HG02970 (cell line): ENCODE results near the gene C8A.

Experiments used
- ATAC-seq: cut with Tn5 transposase; IDR thresholded peaks from one replicate; pipeline ENCODE4 v1.9.1; 2021; ENCODE audit warnings: mild to moderate bottlenecking, moderate library complexity, moderate number of reproducible peaks; ENCODE audit not compliant: unreplicated experiment, low FRiP score

The C8A gene

GRCh38 chr1:56836359-56836758, 18.2 kb upstream of the C8A start:
- no peak for ATAC-seq

DNA sequence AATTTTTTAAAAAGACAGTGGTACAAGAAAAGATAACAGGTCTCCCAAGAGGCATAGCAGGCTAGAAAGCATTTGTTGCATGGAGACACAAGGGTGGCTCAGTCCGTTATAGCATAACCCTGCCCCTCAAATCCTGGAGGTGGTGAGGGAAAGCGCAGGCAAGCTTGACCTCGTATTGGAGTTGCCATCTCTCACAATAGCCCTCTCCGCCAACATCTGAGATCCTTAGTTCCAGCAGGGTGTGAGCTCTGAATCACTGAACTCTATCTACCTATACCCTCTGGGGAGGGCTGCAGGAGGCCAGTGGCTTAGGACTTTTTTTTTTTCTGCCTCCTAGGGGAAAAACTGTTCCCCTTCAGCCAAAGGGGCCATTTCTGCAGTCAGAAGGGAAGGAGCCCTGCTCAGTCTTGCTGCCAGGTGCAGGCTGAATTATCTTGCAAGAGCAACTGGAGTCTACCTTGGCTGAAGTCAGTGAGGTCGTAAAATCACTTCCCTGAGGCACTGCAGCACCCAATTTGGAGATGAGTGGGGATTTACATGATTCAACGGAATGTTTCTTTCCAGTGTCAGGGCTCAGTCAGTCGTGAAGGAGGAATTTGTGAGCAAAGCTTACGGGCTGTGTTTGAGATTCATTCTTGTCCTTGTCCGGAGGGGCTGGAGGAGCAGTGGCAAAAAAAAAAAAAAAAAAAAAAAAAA, 17.2 kb upstream of the C8A start:
- no peak for ATAC-seq

GRCh38 chr1:56838759-56839158, 15.8 kb upstream of the C8A start:
- no peak for ATAC-seq

- ATAC-seq = no peak
Measured at GRCh38 chr1:56843544-56843943, 11.1 kb upstream of the C8A start.

DNA sequence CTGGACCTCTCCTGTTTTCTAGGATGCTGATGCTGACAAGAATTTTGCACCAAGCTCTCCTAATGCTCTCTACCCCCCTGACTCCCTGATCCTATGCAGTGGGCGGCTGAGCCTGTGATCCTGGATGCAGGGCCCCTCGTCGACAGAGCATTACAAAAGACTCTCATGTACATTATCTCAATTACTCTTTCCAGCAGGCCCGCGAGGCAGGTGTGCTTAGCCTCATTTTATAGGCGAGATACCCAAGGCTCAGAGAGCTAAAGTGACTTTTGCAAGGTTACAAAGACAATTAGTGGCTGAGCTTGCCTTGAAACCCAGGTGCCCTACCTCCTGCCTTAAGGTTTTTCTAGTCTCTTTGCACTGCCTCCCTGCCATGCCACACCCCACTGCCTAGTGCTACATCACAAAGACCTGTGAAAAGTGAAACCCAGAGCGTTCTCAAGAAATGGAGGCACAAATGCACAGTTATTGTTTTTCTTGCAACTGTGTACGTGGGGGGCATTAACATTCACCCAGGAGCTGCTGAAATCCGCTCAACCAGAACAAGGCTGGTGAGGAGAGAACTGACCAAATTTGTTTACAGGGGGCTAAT, 10.0 kb upstream of the C8A start:
- no peak for ATAC-seq

- no peak for ATAC-seq
Measured at GRCh38 chr1:56845343-56845742, 9.3 kb upstream of the C8A start.

DNA sequence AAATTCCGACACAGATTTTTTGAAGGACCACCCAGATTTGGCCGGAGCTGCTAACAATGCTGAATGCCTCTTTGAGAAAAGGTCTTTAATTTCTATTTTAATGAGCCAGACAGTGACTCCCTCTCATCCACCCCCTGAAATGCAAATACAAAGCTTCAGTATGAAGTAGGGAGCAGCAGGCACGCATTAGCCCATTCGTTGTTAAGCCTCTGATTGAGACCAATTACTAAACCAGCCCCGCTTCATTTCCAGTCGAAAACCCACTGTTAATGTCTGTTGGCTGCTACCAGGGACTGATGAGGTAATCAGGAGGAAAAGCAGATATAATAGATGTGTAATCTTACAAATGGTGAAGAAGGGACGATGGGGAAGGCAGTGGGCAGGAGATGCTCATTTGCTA, 4.8 kb upstream of the C8A start:
- no peak for ATAC-seq

- ATAC-seq = no peak
Measured at GRCh38 chr1:56850411-56850810, 4.2 kb upstream of the C8A start.

GRCh38 chr1:56850922-56851321, 3.7 kb upstream of the C8A start:
- ATAC-seq = no peak

DNA sequence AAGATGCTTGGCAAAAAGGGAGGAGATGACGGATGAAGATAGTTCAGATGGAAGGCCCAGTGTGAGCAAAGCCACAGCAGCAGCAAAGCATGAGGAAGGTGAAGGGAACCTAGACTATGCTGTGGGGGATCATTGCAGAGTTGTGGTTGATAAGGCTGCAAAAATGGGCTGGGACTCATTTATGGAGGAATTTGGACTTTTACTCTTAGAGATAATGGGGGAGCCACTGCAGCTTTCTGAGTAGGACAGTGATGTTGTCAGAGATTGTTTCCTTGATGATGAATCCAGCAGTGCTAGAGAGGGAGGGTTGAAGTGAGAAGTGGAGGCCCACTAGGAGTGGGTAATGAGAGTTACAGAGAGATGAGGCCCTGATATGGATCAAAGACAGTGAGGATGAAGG, 2.1 kb upstream of the C8A start:
- ATAC-seq = no peak

DNA sequence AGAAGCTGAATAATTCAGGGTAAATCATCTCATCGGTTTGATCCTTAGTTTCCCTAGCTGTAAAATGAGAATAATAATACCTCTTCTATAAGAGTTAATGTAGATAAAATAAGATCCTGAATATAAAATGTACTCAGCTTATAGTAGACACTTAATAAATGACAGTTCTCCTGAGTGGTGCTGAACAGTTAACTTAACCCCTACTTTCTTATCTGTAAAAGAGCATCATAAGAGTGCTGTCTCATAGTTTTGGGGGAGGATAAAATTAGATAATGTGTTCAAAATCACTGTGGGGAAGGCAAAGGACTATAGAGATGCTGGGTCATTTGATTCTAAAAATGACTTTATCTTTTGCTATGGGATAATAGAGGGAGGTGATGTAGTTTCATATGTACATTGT, 593 bp downstream of the C8A start:
- no peak for ATAC-seq

GRCh38 chr1:56856186-56856585, 1.6 kb downstream of the C8A start:
- ATAC-seq = no peak

GRCh38 chr1:56859287-56859686, 4.7 kb downstream of the C8A start:
- no peak for ATAC-seq

DNA sequence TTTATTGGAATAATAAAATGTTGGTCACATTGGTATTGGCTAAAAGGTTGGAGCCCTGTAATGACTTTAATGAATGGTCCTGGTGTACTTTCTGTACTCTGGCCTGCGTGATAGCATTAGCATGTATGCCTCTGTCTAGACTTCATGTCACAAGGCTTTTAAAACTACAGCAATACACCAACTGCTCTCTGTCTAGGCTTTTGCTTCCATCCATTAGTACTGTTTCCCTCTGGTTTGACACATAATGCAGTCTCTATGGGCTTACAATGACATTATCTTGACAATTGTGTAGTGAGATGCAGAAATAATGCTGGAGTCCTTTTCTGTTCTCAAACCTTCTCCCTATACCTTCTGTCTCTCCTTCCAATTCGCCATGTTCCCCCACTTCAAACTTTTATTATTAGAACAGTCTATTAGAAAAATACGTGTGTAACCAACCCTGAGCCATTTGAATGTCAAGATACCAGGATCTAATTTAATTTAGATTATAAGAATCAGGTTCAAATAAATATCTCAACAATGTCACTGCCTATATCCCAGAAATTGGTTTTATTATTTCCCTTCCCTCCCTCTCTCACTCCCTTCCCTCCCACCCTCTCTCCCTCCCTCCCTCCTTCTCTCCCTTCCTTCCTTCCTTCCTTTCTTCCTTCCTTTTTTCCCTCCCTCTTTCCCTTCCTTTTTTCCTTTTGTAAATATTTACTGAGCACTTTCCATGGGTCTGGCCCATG, 8.8 kb downstream of the C8A start:
- no peak for ATAC-seq

GRCh38 chr1:56864430-56864829, 9.8 kb downstream of the C8A start:
- no peak for ATAC-seq

DNA sequence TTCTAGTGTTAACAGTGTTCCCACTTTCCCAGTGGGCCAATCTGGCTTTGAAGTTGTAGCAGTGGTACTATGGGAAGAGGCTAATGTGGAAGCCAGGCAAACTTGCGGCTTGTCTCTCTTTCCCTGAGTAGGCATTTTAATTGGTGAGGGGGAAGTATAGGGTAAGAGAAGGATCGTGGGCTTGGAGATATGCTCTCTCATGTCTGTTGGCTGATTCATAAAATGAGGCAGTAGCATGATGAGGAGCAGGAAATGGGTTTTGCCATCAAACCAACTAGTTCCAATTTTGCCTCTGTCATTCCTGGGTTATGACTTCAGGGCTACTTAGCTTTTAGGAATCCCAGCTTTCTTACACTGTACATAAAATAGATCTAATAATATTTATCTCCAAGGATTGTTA, 12.1 kb downstream of the C8A start:
- no peak for ATAC-seq

DNA sequence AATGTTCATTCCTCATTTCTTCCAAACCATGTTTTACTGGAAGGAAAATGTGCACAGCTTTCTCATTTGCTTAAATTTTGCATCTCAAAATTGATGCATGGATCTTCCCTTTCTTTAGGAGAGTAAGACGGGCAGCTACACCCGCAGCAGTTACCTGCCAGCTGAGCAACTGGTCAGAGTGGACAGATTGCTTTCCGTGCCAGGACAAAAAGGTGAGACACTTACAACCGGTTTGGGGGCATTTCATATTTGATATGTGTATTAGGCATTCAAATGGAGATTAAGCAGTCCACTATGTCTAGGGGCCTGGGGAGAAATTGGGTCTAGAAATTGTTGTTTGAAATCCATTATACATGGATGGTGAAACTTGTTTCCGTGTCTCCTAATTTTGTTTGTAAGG, 12.9 kb downstream of the C8A start:
- no peak for ATAC-seq

- ATAC-seq = no peak
Measured at GRCh38 chr1:56868761-56869160, 14.2 kb downstream of the C8A start.

DNA sequence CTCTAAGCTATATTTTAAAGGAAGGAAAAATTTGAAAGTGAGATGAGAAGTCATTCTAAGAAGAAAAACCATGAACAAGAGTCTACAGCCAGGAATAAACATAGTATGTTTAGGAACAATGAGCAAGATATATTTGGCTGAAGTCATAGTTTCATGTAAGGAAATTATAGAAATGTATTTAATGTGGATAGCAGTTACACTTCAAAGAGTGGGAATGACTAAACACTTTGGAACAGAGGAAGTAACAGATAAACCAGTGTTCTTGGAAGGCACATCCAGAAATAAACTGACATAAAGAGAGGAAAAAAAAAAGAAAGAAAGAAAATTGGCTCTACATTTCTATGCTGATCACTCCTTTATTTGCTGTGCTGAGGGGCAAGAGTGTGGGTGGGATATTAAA, 18.0 kb downstream of the C8A start:
- no peak for ATAC-seq

GRCh38 chr1:56873213-56873612, 18.6 kb downstream of the C8A start:
- ATAC-seq = no peak

DNA sequence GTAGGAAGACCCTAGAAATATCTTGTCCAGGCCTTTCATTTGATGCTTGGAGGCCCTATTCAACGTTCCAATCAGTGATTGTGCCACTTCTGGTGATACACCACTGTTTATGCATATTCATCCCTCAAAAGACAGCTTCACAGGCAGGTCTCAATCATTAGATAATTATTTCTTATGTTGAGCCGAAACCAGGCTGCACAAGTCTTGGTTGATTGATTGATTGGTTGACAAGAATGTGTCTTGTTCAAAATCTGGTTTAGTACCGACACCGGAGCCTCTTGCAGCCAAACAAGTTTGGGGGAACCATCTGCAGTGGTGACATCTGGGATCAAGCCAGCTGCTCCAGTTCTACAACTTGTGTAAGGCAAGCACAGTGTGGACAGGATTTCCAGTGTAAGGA, 20.1 kb downstream of the C8A start:
- no peak for ATAC-seq

- ATAC-seq = no peak
Measured at GRCh38 chr1:56877973-56878372, 23.4 kb downstream of the C8A start.
